Mammary epithelial cell (primary cell): ENCODE data around the gene LLCFC1.

Source experiments
- CTCF ChIP-seq, 2 donors: IDR thresholded peaks in 1 of 2; conservative IDR thresholded peaks in 1 of 2; 2 replicates each; pipeline ENCODE4 v1.5.1; 2011 to 2012; ENCODE audit warnings: inconsistent platforms in 2 of 2, low read length in 2 of 2, mild to moderate bottlenecking in 2 of 2, control low read depth in 1 of 2, low read depth in 1 of 2; ENCODE audit not compliant: insufficient read depth in 1 of 2; ENCODE audit errors: extremely low read depth in 1 of 2
- EZH2 ChIP-seq: IDR thresholded peaks from 2 replicates; pipeline ENCODE4 v1.6.1; 2012; ENCODE audit warnings: low read length, inconsistent platforms, borderline replicate concordance

- TF ChIP-seq CTCF (conservative IDR thresholded peaks at IDR 0.05 in 1 of 2, IDR thresholded peaks at IDR 0.05 in 1 of 2; ENCODE audit: extremely low read depth in 1 of 2, insufficient read depth in 1 of 2, low read depth in 1 of 2, low read length in 2 of 2) (peak in 1 of 2 donors; percentile 5), EZH2 (no peak)
Observed at GRCh38 chr7:142925413-142925812, 13.9 kb upstream of the LLCFC1 start.
